ENCODE results near the gene TMA7. TPM values are rescaled to one million over a fixed set of nuclear protein-coding genes. Genes with fewer than 3 reads are reported as not detected.
A peak's percentile ranks its signal among the peaks of the same experiment; 100 is the strongest.

Gene TMA7
- total and polyA plus RNA-seq, 2 of the 13 experiments (the other 11 are each of a cell fraction or from before 2014, with no cell fraction given), result 100 to 486 TPM

GRCh38 chr3:48397767-48398681 is 42.0 kb upstream of the TMA7 start (continued):
- TF ChIP-seq TGIF2 (CRISPR knock-in tag; IDR thresholded peaks at IDR 0.05) (0 out of 2 replicates have a peak, but pooled peaks have one; percentile 16), PCBP1 (IDR thresholded peaks at IDR 0.05; ENCODE audit: borderline replicate concordance, low read depth, low read length) (no peak), THAP8 (CRISPR knock-in tag; IDR thresholded peaks at IDR 0.05; ENCODE audit: borderline replicate concordance) (no peak), HOMEZ (CRISPR knock-in tag; IDR thresholded peaks at IDR 0.05; ENCODE audit: low read depth) (no peak), PAX8 (CRISPR knock-in tag; IDR thresholded peaks at IDR 0.05; ENCODE audit: borderline replicate concordance) (no peak), SRSF4 (IDR thresholded peaks at IDR 0.05; ENCODE audit: low read depth, low read length, poor library complexity, severe bottlenecking) (no peak), TARDBP (CRISPR knock-in tag; IDR thresholded peaks at IDR 0.05) (peak; percentile 10; the same call in 1 of the 2 replicates), CHD2 (IDR thresholded peaks at IDR 0.05; ENCODE audit: low read depth, low read length) (no peak), DPF2 (CRISPR knock-in tag; IDR thresholded peaks at IDR 0.05; ENCODE audit: borderline replicate concordance, low read depth) (no peak), CBX1 (IDR thresholded peaks at IDR 0.05; ENCODE audit: low read depth) (no peak), NRL (CRISPR knock-in tag; IDR thresholded peaks at IDR 0.05; ENCODE audit: borderline replicate concordance) (no peak), EEA1 (CRISPR knock-in tag; IDR thresholded peaks at IDR 0.05; ENCODE audit: borderline replicate concordance) (no peak), SPEN (CRISPR knock-in tag; IDR thresholded peaks at IDR 0.05; ENCODE audit: low read depth) (no peak), ZNF788 (CRISPR knock-in tag; IDR thresholded peaks at IDR 0.05; ENCODE audit: borderline replicate concordance) (no peak), NCOA5 (CRISPR knock-in tag; IDR thresholded peaks at IDR 0.05) (0 out of 2 replicates have a peak, but pooled peaks have one; percentile 17), AGO1 (IDR thresholded peaks at IDR 0.05; ENCODE audit: low read depth, low read length, poor library complexity, severe bottlenecking) (peak; percentile 97), ZNF446 (CRISPR knock-in tag; IDR thresholded peaks at IDR 0.05) (0 out of 2 replicates have a peak, but pooled peaks have one; percentile 25)
- TF ChIP-seq, protein P1, sequence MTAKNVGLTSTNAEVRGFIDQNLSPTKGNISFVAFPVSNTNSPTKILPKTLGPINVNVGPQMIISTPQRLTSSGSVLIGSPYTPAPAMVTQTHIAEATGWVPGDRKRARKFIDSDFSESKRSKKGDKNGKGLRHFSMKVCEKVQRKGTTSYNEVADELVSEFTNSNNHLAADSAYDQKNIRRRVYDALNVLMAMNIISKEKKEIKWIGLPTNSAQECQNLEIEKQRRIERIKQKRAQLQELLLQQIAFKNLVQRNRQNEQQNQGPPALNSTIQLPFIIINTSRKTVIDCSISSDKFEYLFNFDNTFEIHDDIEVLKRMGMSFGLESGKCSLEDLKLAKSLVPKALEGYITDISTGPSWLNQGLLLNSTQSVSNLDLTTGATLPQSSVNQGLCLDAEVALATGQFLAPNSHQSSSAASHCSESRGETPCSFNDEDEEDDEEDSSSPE (CRISPR knock-in tag; IDR thresholded peaks at IDR 0.05), result no peak
- TF ChIP-seq, protein P2, sequence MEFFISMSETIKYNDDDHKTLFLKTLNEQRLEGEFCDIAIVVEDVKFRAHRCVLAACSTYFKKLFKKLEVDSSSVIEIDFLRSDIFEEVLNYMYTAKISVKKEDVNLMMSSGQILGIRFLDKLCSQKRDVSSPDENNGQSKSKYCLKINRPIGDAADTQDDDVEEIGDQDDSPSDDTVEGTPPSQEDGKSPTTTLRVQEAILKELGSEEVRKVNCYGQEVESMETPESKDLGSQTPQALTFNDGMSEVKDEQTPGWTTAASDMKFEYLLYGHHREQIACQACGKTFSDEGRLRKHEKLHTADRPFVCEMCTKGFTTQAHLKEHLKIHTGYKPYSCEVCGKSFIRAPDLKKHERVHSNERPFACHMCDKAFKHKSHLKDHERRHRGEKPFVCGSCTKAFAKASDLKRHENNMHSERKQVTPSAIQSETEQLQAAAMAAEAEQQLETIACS (CRISPR knock-in tag; IDR thresholded peaks at IDR 0.05), result no peak
- TF ChIP-seq, protein P3, sequence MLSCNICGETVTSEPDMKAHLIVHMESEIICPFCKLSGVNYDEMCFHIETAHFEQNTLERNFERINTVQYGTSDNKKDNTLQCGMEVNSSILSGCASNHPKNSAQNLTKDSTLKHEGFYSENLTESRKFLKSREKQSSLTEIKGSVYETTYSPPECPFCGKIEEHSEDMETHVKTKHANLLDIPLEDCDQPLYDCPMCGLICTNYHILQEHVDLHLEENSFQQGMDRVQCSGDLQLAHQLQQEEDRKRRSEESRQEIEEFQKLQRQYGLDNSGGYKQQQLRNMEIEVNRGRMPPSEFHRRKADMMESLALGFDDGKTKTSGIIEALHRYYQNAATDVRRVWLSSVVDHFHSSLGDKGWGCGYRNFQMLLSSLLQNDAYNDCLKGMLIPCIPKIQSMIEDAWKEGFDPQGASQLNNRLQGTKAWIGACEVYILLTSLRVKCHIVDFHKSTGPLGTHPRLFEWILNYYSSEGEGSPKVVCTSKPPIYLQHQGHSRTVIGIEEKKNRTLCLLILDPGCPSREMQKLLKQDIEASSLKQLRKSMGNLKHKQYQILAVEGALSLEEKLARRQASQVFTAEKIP (CRISPR knock-in tag; IDR thresholded peaks at IDR 0.05; ENCODE audit: borderline replicate concordance), result no peak
- TF ChIP-seq, protein P4, sequence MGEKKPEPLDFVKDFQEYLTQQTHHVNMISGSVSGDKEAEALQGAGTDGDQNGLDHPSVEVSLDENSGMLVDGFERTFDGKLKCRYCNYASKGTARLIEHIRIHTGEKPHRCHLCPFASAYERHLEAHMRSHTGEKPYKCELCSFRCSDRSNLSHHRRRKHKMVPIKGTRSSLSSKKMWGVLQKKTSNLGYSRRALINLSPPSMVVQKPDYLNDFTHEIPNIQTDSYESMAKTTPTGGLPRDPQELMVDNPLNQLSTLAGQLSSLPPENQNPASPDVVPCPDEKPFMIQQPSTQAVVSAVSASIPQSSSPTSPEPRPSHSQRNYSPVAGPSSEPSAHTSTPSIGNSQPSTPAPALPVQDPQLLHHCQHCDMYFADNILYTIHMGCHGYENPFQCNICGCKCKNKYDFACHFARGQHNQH (CRISPR knock-in tag; IDR thresholded peaks at IDR 0.05), result no peak
